Measurements from ENCODE around the gene DAB2IP. TPM values are rescaled to one million over a fixed set of nuclear protein-coding genes. Genes with fewer than 3 reads are reported as not detected.

Gene DAB2IP
- total RNA-seq, 2 experiments from 2014 or later = not detected

GRCh38 chr9:121689461-121690157, 38.2 kb downstream of the DAB2IP start:
- DNase-seq = no peak
- Mint-ChIP-seq H3K27ac (no peak overlapping the region), H3K4me1 (no peaks in the 10 kb centered on the region), H3K27me3 (peaks cover 7% of the 10 kb centered on the region), H3K9me3 (no peaks in the 10 kb centered on the region), H3K36me3 (ENCODE audit: low read depth) (no peaks in the 10 kb centered on the region), H3K4me3 (no peak overlapping the region)
- ChIA-PET CTCF (interaction anchor here (0.5 to 0.8 kb wide), 3 partner anchors 94 to 854 kb away, joined by 3 to 5 read pairs (median 3); no protein-coding TSS in a partner anchor), POLR2A (no interaction called here)

DNA sequence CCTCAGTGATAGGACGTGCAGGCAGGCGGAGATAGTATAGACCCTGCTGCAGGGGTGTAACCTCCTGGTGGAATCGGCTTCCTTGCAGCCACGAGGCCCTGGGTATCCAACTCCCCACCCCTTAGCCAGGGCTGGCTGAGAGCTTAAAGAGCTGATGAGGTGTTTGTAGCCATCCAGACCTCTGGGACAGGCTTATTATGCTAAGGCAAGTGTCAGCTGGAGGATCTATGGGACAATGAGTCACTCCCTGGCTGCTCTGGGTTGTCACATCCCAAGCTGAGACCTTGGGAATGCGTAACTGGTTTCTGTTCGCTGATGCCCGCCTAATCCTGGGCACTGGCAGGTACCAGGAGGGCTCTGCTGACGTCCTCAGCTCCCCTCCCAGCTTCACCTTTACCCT, 38.9 kb downstream of the DAB2IP start:
- H3K27ac Mint-ChIP-seq = no peak overlapping the region
- H3K9me3 Mint-ChIP-seq = no peaks in the 10 kb centered on the region
- no peak overlapping the region for H3K4me3 Mint-ChIP-seq
- CTCF ChIA-PET = interaction anchor here (0.8 kb wide), 1 partner anchor 93 kb away, joined by 3 read pairs; no protein-coding TSS in a partner anchor
- no peak for DNase-seq
- H3K36me3 Mint-ChIP-seq (ENCODE audit: low read depth) = no peaks in the 10 kb centered on the region
- POLR2A ChIA-PET = no interaction called here
- no peaks in the 10 kb centered on the region for H3K4me1 Mint-ChIP-seq
- H3K27me3 Mint-ChIP-seq = peaks cover 7% of the 10 kb centered on the region

- no peaks in the 10 kb centered on the region for H3K4me1 Mint-ChIP-seq
- H3K27me3 Mint-ChIP-seq = peaks cover 5% of the 10 kb centered on the region
- ChIA-PET CTCF (no interaction called here), POLR2A (no interaction called here)
- no peak overlapping the region for H3K27ac Mint-ChIP-seq
- H3K36me3 Mint-ChIP-seq (ENCODE audit: low read depth) = no peaks in the 10 kb centered on the region
- no peak for DNase-seq
- H3K9me3 Mint-ChIP-seq = no peaks in the 10 kb centered on the region
- no peak overlapping the region for H3K4me3 Mint-ChIP-seq
Observed at GRCh38 chr9:121690766-121691165, 39.3 kb downstream of the DAB2IP start.

DNA sequence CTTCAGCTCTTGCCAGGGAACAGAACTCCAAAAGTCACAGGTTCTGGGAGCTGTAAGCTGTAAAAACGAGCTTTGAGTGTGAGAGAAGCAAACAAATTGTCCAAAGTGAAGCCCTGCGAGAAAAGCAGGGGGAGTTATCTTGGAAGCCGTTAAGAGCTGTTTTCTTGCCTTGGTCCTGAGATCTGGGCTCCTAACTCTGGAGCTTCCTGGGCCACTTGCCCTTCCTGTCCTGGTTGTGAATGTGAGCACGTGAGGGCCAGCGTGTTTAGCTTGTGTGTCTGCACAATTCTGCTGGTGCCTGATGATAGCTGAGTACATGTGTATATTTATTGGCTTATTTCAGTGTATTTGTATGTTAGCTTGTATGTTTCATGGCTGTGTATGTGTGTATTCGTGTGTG, 40.5 kb downstream of the DAB2IP start:
- CTCF ChIA-PET = no interaction called here

DNA sequence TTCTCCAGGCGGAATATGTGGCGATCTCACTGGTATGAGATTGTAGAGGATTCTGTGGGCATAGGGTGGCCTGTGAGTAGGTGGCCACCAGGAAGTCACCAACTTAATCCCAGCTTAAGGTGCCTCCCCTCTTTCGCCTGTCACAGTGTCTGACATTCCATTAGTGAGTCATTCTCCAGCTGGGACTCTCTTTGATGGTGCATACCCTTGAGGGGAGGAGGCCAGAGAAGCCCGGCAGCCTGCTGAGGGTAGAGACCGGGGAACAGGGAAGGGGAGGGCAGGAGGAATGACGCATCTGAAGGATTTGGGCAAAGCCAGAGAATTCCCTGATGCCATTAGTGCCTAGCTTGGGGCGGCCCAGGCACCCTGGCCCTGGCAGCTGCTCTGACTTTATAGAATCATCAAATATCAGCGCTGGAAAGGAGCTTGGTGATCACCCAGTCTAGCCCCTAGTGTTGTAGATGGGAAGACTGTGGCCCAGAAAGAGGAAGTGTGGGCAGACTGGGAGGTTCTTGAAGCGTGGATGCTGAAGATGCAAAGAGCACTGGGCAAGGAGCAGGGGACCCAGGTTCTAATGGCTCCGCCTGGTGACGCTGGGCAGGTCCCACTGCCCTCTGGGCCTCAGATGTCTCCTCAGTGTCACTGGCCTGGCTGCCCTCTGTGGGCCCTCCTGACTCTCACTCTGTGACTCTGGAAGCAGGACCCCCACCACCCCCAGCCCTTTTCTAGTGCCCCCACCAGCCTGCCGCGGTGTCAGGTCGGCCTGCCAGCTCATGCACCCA, 41.4 kb downstream of the DAB2IP start:
- Mint-ChIP-seq H3K27ac (no peak overlapping the region), H3K4me3 (no peak overlapping the region), H3K4me1 (peaks cover 7% of the 10 kb centered on the region), H3K9me3 (no peaks in the 10 kb centered on the region), H3K36me3 (ENCODE audit: low read depth) (no peaks in the 10 kb centered on the region), H3K27me3 (peaks cover 17% of the 10 kb centered on the region)
- DNase-seq = no peak
- POLR2A ChIA-PET = no interaction called here
- CTCF ChIA-PET = no interaction called here

More for the DNA sequence above, 40.5 kb downstream of the DAB2IP start:
- POLR2A ChIA-PET = no interaction called here
- Mint-ChIP-seq H3K4me3 (no peak overlapping the region), H3K27me3 (peaks cover 8% of the 10 kb centered on the region), H3K4me1 (peaks cover 3% of the 10 kb centered on the region), H3K9me3 (no peaks in the 10 kb centered on the region), H3K27ac (no peak overlapping the region), H3K36me3 (ENCODE audit: low read depth) (no peaks in the 10 kb centered on the region)
- no peak for DNase-seq

DNA sequence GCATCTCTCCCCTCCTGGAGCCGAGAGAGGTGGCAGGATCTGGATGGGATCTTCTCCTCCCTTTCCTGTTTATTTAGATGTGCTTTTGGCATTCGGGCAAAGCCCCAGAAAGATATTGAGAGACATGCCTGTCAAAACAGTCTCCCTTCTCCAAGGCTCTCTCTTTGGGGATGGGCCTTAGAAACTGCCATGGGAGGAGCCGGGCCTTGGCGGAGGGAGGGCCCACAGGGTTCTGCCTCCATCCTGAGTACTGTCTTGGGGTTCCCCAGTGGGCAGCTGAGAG, 41.9 kb downstream of the DAB2IP start:
- Mint-ChIP-seq H3K27ac (no peak overlapping the region), H3K9me3 (no peaks in the 10 kb centered on the region), H3K36me3 (ENCODE audit: low read depth) (no peaks in the 10 kb centered on the region), H3K4me3 (no peak overlapping the region), H3K27me3 (peaks cover 22% of the 10 kb centered on the region), H3K4me1 (peaks cover 7% of the 10 kb centered on the region)
- no peak for DNase-seq
- ChIA-PET CTCF (no interaction called here), POLR2A (no interaction called here)

DNA sequence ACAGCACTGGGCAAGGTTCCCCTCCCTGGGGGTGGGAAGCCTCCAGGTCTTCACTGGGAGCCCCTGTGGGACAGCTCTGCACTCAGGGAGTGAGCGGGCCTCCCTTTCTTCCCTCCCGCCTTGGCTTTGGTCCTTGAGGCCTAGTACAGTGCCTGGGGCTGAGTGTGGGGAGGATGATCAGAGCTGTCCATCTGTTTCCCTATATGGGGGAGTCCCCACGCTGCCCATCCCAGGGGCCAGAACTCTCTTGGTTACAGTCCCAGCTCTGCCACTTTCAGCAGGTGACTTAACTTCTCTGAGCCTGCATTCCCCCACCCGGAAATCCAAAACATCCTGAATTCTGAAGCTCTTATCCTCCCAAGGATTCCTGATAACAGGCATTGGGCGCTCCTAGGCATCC, 42.6 kb downstream of the DAB2IP start:
- Mint-ChIP-seq H3K4me3 (no peak overlapping the region), H3K27ac (no peak overlapping the region), H3K9me3 (no peaks in the 10 kb centered on the region), H3K36me3 (ENCODE audit: low read depth) (no peaks in the 10 kb centered on the region), H3K4me1 (peaks cover 7% of the 10 kb centered on the region), H3K27me3 (peaks cover 22% of the 10 kb centered on the region)
- ChIA-PET POLR2A (no interaction called here), CTCF (interaction anchor here (1.3 to 2.1 kb wide), 2 partner anchors 14 to 148 kb away, joined by 4 to 6 read pairs; no protein-coding TSS in a partner anchor)
- no peak for DNase-seq

- Mint-ChIP-seq H3K9me3 (no peaks in the 10 kb centered on the region), H3K27me3 (peaks cover 23% of the 10 kb centered on the region), H3K4me1 (peaks cover 7% of the 10 kb centered on the region), H3K36me3 (ENCODE audit: low read depth) (no peaks in the 10 kb centered on the region), H3K4me3 (no peak overlapping the region), H3K27ac (no peak overlapping the region)
- ChIA-PET POLR2A (no interaction called here), CTCF (interaction anchor here (1.3 to 2.1 kb wide), 3 partner anchors 10 to 149 kb away, joined by 4 to 6 read pairs (median 4); no protein-coding TSS in a partner anchor)
- no peak for DNase-seq
Observed at GRCh38 chr9:121694600-121694999, 43.2 kb downstream of the DAB2IP start.

- DNase-seq = no peak
- POLR2A ChIA-PET = no interaction called here
- H3K27ac Mint-ChIP-seq = no peak overlapping the region
- no peaks in the 10 kb centered on the region for H3K9me3 Mint-ChIP-seq
- H3K4me1 Mint-ChIP-seq = peaks cover 7% of the 10 kb centered on the region
- H3K27me3 Mint-ChIP-seq = peaks cover 45% of the 10 kb centered on the region
- H3K36me3 Mint-ChIP-seq (ENCODE audit: low read depth) = no peaks in the 10 kb centered on the region
- CTCF ChIA-PET = interaction anchor here (1.0 to 3.6 kb wide), 2 partner anchors 9 to 30 kb away, joined by 3 to 13 read pairs; no protein-coding TSS in a partner anchor
- H3K4me3 Mint-ChIP-seq = no peak overlapping the region
Observed at GRCh38 chr9:121696930-121697329, 45.5 kb downstream of the DAB2IP start.

DNA sequence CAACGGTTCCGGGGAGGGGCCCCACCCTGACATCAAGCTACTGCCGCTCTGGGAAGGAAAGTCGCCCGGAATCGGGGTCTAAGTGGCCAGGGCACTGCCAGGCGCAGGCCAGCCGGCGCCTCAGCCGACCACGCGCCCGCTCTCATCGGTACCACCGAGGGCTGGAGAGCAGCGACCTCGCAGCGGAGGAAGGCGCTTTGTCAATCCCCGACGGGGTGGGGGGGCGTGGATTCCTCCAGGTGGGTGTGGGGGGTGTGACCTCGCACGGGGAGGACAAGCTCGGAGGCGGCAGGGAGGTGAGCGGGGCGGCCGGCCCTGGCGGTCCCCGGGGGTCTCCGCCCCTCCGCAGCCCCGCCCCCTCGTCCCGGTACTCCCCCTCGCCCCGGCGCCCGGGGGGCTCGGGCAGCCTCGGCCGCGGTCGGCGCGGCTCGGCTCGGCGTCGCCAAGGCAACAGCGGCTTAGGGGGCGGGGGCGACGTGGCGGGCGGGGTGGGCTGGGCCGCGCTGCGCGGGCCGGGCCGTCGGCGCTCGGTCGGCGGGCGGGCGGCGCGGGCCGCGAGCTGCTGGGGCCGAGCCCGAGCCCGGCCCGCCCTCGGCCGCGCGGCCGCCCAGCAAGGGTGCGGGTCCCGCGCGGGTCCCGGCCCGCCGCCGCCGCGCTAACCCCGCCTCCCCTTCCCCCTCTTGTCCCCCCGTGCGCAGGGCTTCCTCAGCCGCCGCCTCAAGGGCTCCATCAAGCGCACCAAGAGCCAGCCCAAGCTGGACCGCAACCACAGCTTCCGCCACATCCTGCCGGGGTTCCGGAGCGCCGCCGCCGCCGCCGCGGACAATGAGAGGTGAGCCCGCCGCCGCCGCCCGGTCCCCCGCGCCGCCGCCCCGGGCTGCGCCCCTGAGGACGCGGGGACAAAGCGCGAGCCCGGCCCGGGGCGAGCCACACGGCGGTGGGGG, 47.5 kb downstream of the DAB2IP start:
- Mint-ChIP-seq H3K27ac (no peak overlapping the region), H3K9me3 (no peaks in the 10 kb centered on the region), H3K4me1 (peaks cover 7% of the 10 kb centered on the region), H3K4me3 (no peak overlapping the region), H3K36me3 (ENCODE audit: low read depth) (no peaks in the 10 kb centered on the region), H3K27me3 (peaks cover 58% of the 10 kb centered on the region)
- ChIA-PET CTCF (interaction anchor here (1.0 to 3.6 kb wide), 3 partner anchors 11 to 36 kb away, joined by 3 to 13 read pairs (median 4); no protein-coding TSS in a partner anchor), POLR2A (no interaction called here)
- DNase-seq = peak; percentile 77

- POLR2A ChIA-PET = no interaction called here
- Mint-ChIP-seq H3K27ac (no peak overlapping the region), H3K9me3 (no peaks in the 10 kb centered on the region), H3K27me3 (peaks cover 66% of the 10 kb centered on the region), H3K4me3 (no peak overlapping the region), H3K36me3 (ENCODE audit: low read depth) (no peaks in the 10 kb centered on the region), H3K4me1 (peaks cover 7% of the 10 kb centered on the region)
- CTCF ChIA-PET = interaction anchor here (0.9 to 1.0 kb wide), 2 partner anchors 16 to 35 kb away, joined by 3 read pairs; no protein-coding TSS in a partner anchor
- DNase-seq = no peak
Observed at GRCh38 chr9:121699571-121700164, 48.2 kb downstream of the DAB2IP start.

GRCh38 chr9:121700165-121700831, 48.9 kb downstream of the DAB2IP start:
- peaks cover 72% of the 10 kb centered on the region for H3K27me3 Mint-ChIP-seq
- H3K4me1 Mint-ChIP-seq = peaks cover 7% of the 10 kb centered on the region
- no peaks in the 10 kb centered on the region for H3K9me3 Mint-ChIP-seq
- ChIA-PET CTCF (interaction anchor here (0.9 kb wide), 1 partner anchor 16 kb away, joined by 3 read pairs; no protein-coding TSS in a partner anchor), POLR2A (no interaction called here)
- H3K4me3 Mint-ChIP-seq = no peak overlapping the region
- no peak for DNase-seq
- no peaks in the 10 kb centered on the region for H3K36me3 Mint-ChIP-seq (ENCODE audit: low read depth)
- no peak overlapping the region for H3K27ac Mint-ChIP-seq

Measured in activated CD4-positive, alpha-beta memory T cell treated with anti-CD3 and anti-CD28 coated beads, Interleukin-2, amount 10 ng/mL, durations not matched to agents 7 days and 5 days (primary cell).